GM19397 (cell line): ENCODE results near the gene CDKN2D.
A peak's percentile ranks its signal among the peaks of the same experiment; 100 is the strongest.
"Not testable (repeated sequence)": the region's sequence is repeated elsewhere in the genome, so short reads cannot be mapped to it uniquely, and the experiment has no call there.

ENCODE experiments used
- ATAC-seq: cut with Tn5 transposase; IDR thresholded peaks from one replicate; pipeline ENCODE4 v1.9.1; 2021; ENCODE audit warnings: mild to moderate bottlenecking, moderate library complexity; ENCODE audit not compliant: unreplicated experiment

CDKN2D gene

GRCh38 chr19:10582091-10582490, 13.3 kb upstream of the CDKN2D start:
- no peak for ATAC-seq

- ATAC-seq: no peak
Observed at GRCh38 chr19:10580979-10581631, 12.3 kb upstream of the CDKN2D start.

GRCh38 chr19:10577951-10578350, 9.2 kb upstream of the CDKN2D start:
- no peak for ATAC-seq

DNA sequence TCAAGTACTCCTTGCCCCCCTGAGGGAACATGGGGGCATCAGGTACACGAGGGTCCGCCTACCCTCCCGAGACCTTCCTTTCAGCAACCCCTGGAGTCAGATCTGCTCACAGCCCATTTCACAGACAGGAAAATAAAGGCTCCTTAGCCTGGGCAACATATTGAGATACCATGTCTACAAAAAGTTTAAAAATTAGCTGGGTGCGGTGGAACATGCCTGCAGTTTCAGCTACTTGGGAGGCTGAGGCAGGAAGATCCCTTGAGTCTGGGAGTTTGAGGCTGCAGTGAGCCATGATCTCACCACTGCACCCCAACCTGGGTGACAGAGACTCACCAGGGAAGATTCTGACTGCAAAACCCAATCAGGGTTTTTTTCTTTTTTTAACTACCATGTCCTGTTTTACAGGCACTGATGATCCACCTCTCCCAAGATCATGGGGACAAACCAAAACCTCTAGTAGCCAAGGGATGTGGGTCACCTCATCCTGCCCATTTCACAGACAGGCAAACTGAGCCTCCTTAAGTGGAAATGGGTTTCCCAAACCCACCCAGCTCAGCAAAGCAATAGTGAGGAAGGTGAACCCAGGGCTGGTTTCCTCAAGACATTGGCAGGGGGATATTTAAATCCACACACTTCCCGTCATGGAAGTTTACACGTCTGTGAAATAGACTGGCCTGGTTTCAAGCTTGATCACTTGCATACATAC, 6.4 kb upstream of the CDKN2D start:
- no peak for ATAC-seq

DNA sequence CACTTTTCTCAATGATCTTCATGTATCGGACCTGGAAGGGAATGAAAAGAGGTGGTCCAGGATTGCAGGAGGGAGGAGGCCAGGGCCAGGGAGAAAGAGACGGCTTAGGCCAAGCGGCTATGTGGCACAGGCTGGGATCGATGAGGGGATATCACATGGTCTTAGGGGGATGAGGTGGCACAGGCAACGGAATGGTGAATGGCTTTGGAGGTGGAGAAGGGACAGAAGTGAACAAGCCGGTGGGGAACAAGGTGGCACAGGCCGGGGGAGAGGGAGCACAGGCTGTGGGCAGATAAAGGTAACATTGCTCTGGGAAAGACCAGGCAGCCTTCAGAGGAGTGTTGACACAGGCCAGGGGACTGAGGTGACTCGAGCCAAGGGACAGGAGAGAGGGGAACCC, 5.7 kb upstream of the CDKN2D start:
- ATAC-seq: no peak

DNA sequence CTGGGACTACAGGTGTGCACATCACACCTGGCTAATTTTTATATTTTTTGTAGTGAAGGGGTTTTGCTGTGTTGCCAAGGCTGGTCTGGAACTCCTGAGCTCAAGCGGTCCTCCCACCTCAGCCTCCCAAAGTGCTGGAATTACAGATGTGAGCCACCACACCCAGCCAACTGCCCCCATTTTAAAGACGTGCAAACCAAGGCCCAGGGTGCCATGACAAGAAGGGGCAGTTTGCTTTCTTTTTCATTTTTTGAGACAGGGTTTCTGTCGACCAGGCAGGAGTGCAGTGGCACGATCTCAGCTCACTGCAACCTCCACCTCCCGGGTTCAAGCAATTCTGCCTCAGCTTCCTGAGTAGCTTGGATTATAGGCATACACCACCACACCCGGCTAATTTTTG, 5.0 kb upstream of the CDKN2D start:
- ATAC-seq: not testable (repeated sequence)

DNA sequence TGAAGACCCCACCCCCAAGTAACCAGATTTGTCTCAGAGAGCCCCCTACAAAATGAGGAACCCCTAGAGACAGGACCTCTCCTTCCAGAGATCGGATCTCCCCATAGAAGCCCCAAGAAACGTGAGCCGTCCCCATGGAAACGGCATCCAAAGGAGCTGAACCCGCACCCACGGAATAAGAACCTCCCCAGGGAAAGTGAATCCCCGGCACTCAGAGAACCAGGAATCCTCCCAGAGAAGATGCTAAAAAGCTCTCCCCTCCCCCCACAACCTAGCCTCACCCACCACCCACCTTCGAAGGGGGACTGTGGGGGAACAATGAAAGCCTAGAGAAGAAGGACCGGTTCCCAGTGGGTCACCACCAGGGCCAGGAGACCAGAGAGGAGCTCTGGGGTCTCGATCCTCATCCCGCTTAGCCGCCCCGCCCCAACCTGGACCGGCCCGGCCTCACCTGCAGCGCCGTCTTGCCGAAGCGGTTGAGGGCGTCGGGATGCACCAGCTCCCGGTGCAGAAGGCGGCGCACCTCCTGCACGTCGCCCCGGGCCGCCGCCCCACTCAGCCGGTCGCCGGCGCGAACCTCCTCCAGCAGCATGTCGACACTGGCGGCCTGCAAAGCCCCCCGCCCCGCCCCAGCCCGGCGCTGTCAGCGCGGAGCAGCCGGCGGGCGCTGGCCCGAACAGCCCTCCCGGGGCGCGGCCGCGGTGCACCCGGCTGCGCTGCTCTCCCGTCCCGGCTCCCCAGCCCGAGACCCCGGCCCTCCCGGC, 535 bp downstream of the CDKN2D start:
- peak; percentile 1 for ATAC-seq

GRCh38 chr19:10567656-10568055, 1.1 kb downstream of the CDKN2D start:
- ATAC-seq: no peak

GRCh38 chr19:10566658-10567410, 1.9 kb downstream of the CDKN2D start:
- no peak for ATAC-seq

DNA sequence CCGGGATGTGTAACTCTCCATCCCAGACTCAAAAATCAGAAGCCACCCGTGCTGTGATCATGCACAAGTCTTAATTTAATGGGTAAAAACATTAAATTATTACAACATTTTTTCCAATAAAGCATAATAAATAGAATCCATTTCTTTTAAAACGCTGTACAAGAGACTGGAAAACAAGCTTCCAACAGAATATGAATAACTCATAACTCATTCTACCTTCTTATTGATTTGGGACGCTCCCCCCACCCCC, 2.4 kb downstream of the CDKN2D start:
- no peak for ATAC-seq

DNA sequence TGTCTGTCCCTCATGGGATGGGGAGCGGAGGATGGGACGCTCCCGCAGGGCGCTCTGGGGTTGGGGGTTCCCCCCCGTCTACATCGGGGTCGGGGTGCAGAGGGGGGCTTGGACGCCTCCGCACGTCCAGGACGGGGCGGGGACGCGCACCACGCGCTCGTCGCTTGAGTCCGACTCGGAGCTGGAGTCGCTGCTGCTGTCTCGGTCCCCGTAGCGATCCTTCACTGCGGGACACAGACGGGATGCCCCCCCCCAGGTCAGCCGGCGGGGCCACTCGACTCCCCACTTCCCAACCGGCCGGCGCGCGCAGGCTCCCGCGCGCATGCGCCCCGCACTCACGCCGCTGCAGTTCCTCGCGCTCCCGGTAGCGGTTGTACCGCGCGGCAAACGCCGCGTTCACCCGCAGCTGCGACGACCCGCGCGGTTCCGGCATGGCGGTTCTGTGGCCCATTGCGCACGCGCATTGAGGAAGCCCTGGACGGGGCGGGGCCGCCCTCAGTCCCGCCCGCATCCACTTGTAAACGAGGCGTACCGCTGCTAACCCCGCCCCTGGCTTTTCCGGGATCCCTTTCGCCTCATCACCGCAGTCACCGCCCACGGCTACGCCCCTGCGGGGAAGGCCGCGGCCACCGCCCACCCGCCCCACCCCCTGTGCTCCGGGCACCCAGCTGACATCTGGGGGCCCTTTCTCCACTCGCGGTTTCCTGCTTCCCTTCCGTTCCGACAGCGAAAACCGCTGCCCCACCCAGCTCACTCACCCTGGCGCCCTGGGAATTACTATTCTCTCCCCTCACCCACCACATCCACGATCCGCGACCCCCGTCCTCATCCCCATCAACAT, 3.0 kb downstream of the CDKN2D start, which contains the start of gene KRI1:
TSS of gene KRI1 (minus strand) at position 444 of the 841 bp plus-strand sequence. CDS start at position 433, 11 bp downstream.
- peak; percentile 50 for ATAC-seq

DNA sequence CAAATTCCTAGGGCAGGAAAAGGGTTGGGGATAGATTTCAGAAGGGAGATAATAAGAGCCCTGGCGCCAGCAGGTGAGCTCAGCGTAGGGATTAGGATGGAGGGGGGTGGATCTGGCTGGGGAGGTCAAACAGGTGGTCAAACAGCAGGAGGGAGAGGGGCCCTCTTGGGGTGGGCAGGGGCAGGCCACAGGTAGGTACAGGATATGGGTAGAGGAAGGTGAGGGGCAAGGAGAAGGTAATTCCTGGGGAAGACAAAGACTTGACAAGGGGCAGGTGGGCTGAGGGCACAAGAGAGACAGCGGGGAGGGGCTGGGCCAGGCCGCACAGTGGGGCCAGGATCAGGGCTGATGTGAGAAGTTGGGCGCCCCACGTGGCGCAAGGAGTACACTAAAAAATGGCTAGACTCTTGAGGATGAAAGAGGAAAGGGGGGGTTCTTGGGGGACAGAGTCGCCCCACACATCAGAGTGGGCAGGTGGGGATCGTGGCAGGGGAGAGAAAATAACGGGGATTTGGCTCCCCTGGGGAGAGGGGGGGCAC, 3.7 kb downstream of the CDKN2D start:
- no peak for ATAC-seq

DNA sequence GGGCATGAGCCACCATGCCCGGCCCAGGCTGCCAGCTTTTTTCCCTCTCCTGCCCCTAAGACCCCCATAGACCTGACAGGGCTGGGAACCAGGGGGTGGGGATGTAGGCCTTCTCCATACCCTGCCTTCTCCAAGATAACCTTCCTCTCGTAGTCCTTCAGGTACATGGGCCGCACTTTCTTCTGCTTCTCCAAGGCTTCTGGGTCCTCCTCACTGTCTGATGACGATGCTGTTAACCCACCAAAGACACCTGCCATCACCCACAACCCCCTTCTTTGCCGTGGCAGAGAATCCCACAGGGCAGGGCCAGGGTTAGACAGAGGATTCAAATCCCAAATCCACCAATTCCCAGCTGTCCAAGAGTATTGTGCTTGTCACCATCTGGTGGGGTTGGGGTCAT, 6.2 kb downstream of the CDKN2D start:
- no peak for ATAC-seq

GRCh38 chr19:10560154-10560553, 8.6 kb downstream of the CDKN2D start:
- ATAC-seq: no peak

DNA sequence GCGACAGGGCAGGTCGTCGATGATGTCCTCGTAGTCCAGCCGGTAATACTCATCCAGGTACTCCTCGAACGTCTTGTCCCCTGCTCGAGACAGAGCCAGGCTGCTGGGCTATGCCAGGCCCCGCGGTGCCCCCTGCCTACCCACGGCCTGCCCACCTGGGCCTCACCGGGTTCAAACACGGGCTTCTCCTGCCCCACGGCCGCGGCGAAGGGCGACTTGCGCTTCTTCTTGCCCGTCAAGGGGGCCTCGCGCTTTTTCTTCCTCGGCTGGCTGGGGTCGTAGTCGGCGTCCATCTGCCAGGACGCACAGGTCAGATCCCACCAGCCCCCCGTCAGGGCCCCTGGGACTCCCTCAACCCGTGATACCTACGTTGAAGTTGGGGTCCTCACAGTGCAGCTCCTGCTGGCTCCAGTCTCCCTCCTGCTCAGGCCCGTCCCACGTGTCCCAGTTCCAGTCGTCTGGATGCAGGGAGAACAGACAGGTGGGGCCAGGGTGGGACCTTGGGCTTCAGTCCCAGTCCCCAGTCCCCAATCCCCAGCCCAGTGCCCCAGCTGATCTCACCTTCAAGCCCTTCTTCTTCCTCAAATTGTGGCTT, 11.1 kb downstream of the CDKN2D start:
- ATAC-seq: no peak

DNA sequence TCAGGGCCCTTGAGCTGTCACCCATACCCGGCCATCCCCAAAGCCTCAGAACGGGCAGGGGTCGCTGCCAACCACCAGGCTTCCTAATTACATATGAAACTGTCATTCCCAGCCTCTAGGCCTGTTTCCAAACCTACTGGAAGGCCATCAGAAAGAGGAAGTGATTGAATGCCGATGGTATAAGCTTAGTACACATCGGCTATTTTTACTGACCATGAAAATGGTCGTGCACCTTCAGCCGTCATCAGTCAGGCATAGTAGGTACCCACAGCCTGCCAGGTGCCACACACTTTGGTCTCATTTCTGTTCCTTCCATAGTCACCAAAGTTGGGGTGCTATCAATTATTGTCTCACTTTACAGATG, 13.2 kb downstream of the CDKN2D start:
- ATAC-seq: no peak

GRCh38 chr19:10554760-10555609, 13.8 kb downstream of the CDKN2D start:
- ATAC-seq: no peak

DNA sequence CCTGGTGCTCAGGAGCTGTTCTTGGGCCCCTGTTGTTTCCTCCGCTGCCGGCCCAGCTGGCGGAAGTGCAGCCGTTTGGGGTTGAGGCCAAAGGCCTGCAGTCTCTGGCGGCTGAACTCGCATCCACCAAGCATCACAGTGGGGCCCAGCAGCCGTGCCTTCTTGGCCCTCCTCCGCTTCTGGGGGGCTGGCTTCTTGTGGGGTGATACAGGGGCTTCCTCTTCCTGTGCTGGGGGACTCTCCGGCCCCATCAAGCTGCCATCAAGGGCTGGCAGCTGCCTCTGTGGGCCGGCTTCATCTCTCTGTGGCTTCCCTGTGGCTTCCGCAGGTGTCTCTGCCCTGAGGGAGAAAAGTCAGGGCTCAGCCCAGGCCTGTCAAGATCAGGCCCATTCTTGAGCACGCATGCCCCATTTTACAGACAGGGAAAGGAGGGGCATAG, 14.8 kb downstream of the CDKN2D start:
- peak; percentile 61 for ATAC-seq

- no peak for ATAC-seq
Observed at GRCh38 chr19:10553087-10553667, 15.6 kb downstream of the CDKN2D start.
